ENCODE data around the gene C1QC. TPM values are rescaled to one million over a fixed set of nuclear protein-coding genes. Genes with fewer than 3 reads are reported as not detected.

C1QC gene
- total and polyA plus RNA-seq, 4 donors: 52.9 to 242 (median 104) TPM

DNA sequence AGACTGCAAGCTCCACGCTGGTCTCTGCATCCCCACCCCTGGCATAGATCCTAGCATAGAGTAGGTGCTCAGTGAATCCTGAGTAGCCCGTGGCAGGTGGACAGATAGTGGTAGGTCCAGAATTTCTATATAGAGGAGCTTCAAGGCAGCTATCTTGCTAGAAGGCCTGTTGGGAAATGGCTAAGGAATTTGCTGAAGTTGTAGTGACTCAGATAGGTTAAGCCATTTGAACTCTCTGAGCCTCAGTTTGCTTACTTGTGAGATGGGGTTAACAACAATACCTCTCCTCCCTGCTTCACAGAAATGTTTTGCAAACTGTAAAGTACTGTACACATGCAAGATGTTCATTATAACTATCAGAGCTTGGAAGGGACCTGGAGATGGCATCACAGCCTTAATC, 43.8 kb downstream of the C1QC start:
- no peaks in the 10 kb centered on the region for H3K4me1 ChIP-seq (ENCODE audit: control insufficient read depth in 4 of 4, insufficient read depth in 4 of 4, low read length in 3 of 4)
- 77% methylated on average over 2 of the region's 2 CpGs for WGBS
- no peak overlapping the region for H3K9ac ChIP-seq (ENCODE audit: low read depth in 1 of 2, low read length in 2 of 2)
- H3K9me3 ChIP-seq (ENCODE audit: control insufficient read depth in 4 of 4, low read length in 3 of 4): no peaks in the 10 kb centered on the region
- no peaks in the 10 kb centered on the region for H3K36me3 ChIP-seq (ENCODE audit: control insufficient read depth in 4 of 4, insufficient read depth in 3 of 4, low read depth in 1 of 4, low read length in 3 of 4)
- no peaks in the 10 kb centered on the region for H3K27me3 ChIP-seq (ENCODE audit: control insufficient read depth in 4 of 4, insufficient read depth in 4 of 4, low read length in 3 of 4)
- no peak for TF ChIP-seq HNF4G (IDR thresholded peaks at IDR 0.05)
- no peak for TF ChIP-seq FOXA1 (IDR thresholded peaks at IDR 0.05)
- TF ChIP-seq CTCF (IDR thresholded peaks at IDR 0.05; ENCODE audit: low read depth, low read length, missing input control): no peak
- no peak for TF ChIP-seq RXRA (IDR thresholded peaks at IDR 0.05)
- no peak for TF ChIP-seq HNF4A (conservative IDR thresholded peaks at IDR 0.05)
- no peak for TF ChIP-seq TAF1 (conservative IDR thresholded peaks at IDR 0.05)
- TF ChIP-seq, protein P1, sequence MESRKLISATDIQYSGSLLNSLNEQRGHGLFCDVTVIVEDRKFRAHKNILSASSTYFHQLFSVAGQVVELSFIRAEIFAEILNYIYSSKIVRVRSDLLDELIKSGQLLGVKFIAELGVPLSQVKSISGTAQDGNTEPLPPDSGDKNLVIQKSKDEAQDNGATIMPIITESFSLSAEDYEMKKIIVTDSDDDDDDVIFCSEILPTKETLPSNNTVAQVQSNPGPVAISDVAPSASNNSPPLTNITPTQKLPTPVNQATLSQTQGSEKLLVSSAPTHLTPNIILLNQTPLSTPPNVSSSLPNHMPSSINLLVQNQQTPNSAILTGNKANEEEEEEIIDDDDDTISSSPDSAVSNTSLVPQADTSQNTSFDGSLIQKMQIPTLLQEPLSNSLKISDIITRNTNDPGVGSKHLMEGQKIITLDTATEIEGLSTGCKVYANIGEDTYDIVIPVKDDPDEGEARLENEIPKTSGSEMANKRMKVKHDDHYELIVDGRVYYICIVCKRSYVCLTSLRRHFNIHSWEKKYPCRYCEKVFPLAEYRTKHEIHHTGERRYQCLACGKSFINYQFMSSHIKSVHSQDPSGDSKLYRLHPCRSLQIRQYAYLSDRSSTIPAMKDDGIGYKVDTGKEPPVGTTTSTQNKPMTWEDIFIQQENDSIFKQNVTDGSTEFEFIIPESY (IDR thresholded peaks at IDR 0.05): no peak
- no peak for TF ChIP-seq ATF3 (IDR thresholded peaks at IDR 0.05)
- no peak for TF ChIP-seq EGR1 (IDR thresholded peaks at IDR 0.05; ENCODE audit: low read depth in 2 of 2)
- no peak for TF ChIP-seq JUND (IDR thresholded peaks at IDR 0.05)
- no peak for TF ChIP-seq NR2F2 (IDR thresholded peaks at IDR 0.05)
- no peak for TF ChIP-seq MAX (IDR thresholded peaks at IDR 0.05)
- no peak for TF ChIP-seq GABPA (IDR thresholded peaks at IDR 0.05 in 1 of 2, conservative IDR thresholded peaks at IDR 0.05 in 1 of 2)
- no peak for TF ChIP-seq SP1 (IDR thresholded peaks at IDR 0.05)
- TF ChIP-seq REST (IDR thresholded peaks at IDR 0.05): no peak
- TF ChIP-seq FOXA2 (IDR thresholded peaks at IDR 0.05): no peak
- no peak overlapping the region for H3K4me3 ChIP-seq (ENCODE audit: low read depth in 1 of 3, low read length in 3 of 3)
- no peak overlapping the region for H3K27ac ChIP-seq (ENCODE audit: low read depth in 1 of 2, low read length in 2 of 2)
- no peak for DNase-seq (ENCODE audit: low spot score)

- Histone ChIP-seq H3K27me3 (ENCODE audit: control insufficient read depth in 4 of 4, insufficient read depth in 4 of 4, low read length in 3 of 4) (no peaks in the 10 kb centered on the region), H3K4me3 (ENCODE audit: low read depth in 1 of 3, low read length in 3 of 3) (no peak overlapping the region), H3K4me1 (ENCODE audit: control insufficient read depth in 4 of 4, insufficient read depth in 4 of 4, low read length in 3 of 4) (no peaks in the 10 kb centered on the region), H3K36me3 (ENCODE audit: control insufficient read depth in 4 of 4, insufficient read depth in 3 of 4, low read depth in 1 of 4, low read length in 3 of 4) (no peaks in the 10 kb centered on the region), H3K9ac (ENCODE audit: low read depth in 1 of 2, low read length in 2 of 2) (no peak overlapping the region), H3K27ac (ENCODE audit: low read depth in 1 of 2, low read length in 2 of 2) (no peak overlapping the region), H3K9me3 (ENCODE audit: control insufficient read depth in 4 of 4, low read length in 3 of 4) (no peaks in the 10 kb centered on the region)
- no peak for TF ChIP-seq RAD21 (IDR thresholded peaks at IDR 0.05)
- no peak for DNase-seq (ENCODE audit: low spot score)
Measured at GRCh38 chr1:22688466-22688865, 45.0 kb downstream of the C1QC start.

All from liver (tissue), 9 donors.